GM18951 (cell line): Measurements from ENCODE around the gene SLC6A13.

ENCODE experiments used
- POLR2A ChIP-seq: IDR thresholded peaks from 4 replicates; pipeline ENCODE4 v1.6.1; 2011; ENCODE audit warnings: mild to moderate bottlenecking; ENCODE audit not compliant: insufficient read length, insufficient read depth; ENCODE audit errors: extremely low read depth
- in situ Hi-C: fragments of 300-500 bp; cut with MboI; formaldehyde crosslinking; loops from one replicate; pipeline ENCODE4 v1.12.0; 2022; ENCODE audit warnings: low sequenced_read_pairs, mixed read lengths, inconsistent platforms; ENCODE audit not compliant: unreplicated experiment

The SLC6A13 gene

GRCh38 chr12:175759-176158, 86.9 kb downstream of the SLC6A13 start:
- in situ Hi-C loops, result no loop called here
- TF ChIP-seq POLR2A, result no peak

DNA sequence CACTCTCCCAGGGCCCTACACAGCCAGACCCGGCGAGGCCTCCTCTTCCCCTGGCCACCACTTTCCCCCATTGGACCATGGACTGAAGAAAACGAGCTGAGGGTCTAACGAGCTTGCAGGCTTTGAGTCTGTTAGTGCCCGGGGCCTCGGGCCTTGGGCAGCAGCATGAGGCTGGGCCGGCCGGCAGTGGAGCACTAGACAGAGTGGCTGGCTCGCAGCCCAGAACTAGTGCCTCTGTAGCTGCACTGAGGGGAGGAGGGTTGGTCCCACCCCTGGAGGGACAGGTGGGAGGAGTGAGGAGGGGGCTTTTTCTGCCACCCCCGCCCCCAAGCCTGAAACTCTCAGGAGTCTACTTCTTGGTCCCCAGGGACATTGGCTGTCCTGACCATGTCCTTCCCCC, 87.4 kb downstream of the SLC6A13 start:
- in situ Hi-C loops, result no loop called here
- TF ChIP-seq POLR2A, result no peak

GRCh38 chr12:174596-174995, 88.0 kb downstream of the SLC6A13 start:
- no peak for TF ChIP-seq POLR2A
- in situ Hi-C loops, result no loop called here

GRCh38 chr12:174124-174523, 88.5 kb downstream of the SLC6A13 start:
- no peak for TF ChIP-seq POLR2A
- in situ Hi-C loops, result no loop called here

DNA sequence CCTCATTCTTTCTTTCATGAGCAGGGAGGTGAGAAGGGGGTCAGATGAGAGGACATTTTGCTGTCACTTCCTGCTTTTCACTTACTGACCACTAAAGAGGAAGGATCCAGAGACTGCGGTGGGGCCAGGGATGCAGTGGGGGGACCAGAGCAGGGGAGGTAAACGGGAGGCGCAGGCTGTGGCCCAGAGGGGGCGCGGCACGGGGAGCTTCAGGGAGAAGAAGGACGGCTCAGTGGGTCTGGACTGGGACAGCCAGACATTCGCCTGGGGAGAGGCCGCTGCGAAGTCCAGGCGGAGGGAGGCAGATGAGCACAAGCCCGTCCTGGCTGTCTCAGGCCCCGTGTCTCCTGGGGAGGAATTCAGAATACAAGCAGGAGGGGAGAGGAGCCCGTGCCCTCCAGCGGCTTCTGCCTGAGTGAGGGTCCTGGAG, 89.9 kb downstream of the SLC6A13 start:
- TF ChIP-seq POLR2A, result no peak
- in situ Hi-C loops, result no loop called here

DNA sequence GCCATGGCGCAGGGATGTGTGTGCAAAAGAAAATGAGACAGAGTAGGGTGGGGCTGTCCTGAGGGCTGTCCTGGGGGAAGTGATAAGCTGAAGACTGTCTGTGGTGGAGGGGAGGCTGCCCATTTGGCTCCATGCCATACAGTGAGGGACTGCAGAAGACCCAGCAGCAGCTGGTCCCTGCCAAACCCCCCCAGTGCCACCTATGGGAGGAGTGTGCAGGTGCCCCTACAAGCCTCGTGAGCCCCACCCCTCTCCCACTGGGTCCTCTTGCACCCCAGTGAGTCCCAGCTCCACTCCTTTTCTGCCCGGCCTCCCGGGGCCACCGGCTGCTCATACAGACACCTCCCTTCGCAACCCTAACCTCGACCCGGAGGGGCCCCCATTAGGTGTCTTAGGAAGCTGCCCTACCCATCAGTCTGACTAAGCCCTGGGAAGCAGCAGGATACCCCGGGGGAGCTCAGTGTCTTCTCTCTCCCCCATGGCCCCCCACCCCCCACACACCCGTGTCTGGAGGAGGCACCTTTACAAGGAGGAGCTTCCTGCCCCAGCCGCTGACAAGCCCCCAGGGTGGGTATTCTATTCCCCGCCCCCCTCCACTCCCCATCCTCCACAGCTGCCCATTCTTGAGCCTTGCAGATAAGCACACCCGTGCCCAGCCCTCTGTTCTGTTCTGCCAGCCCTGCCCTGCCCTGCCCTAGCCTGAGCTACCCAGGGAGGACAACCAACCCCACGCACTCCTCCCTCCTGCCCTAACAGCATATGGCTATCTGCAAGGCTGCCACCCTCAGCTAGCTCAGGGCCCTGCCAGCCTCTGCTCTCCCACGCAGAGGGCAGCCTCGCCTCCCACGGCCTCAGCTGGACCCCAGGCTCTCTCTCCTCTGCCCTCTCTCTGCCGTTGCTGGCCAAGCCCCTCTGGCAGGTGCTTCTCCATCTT, 90.6 kb downstream of the SLC6A13 start:
- TF ChIP-seq POLR2A, result no peak
- in situ Hi-C loops, result no loop called here

- in situ Hi-C loops, result no loop called here
- no peak for TF ChIP-seq POLR2A
Measured at GRCh38 chr12:171276-171675, 91.4 kb downstream of the SLC6A13 start.
